ENCODE results near the gene SYNPO. TPM values are rescaled to one million over a fixed set of nuclear protein-coding genes. Genes with fewer than 3 reads are reported as not detected.

The SYNPO gene
- polyA plus RNA-seq, 1 donor (not counting 4 experiments of a cell fraction or from before 2014, with no cell fraction given): 6.0 TPM

- H3K9me3 ChIP-seq (ENCODE audit: control insufficient read depth, low read depth, low read length): no peaks in the 10 kb centered on the region
- TF ChIP-seq EZH2 (IDR thresholded peaks at IDR 0.05; ENCODE audit: low read length): no peak
- TF ChIP-seq, protein P1, sequence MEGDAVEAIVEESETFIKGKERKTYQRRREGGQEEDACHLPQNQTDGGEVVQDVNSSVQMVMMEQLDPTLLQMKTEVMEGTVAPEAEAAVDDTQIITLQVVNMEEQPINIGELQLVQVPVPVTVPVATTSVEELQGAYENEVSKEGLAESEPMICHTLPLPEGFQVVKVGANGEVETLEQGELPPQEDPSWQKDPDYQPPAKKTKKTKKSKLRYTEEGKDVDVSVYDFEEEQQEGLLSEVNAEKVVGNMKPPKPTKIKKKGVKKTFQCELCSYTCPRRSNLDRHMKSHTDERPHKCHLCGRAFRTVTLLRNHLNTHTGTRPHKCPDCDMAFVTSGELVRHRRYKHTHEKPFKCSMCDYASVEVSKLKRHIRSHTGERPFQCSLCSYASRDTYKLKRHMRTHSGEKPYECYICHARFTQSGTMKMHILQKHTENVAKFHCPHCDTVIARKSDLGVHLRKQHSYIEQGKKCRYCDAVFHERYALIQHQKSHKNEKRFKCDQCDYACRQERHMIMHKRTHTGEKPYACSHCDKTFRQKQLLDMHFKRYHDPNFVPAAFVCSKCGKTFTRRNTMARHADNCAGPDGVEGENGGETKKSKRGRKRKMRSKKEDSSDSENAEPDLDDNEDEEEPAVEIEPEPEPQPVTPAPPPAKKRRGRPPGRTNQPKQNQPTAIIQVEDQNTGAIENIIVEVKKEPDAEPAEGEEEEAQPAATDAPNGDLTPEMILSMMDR (optimal IDR thresholded peaks at IDR 0.05 in 1 of 3, IDR thresholded peaks at IDR 0.05 in 1 of 3, conservative IDR thresholded peaks at IDR 0.05 in 1 of 3; ENCODE audit: extremely low read depth in 1 of 3, insufficient read depth in 2 of 3, low read length in 3 of 3): no peak
- no peak overlapping the region for H3K9ac ChIP-seq (ENCODE audit: control insufficient read depth, extremely low read depth, insufficient read depth, low read length)
- H3K4me2 ChIP-seq (ENCODE audit: control insufficient read depth, extremely low read depth, insufficient read depth, low read depth, low read length): peak overlapping the region; percentile 53
- H2AFZ ChIP-seq (ENCODE audit: control insufficient read depth, low read length): no peak overlapping the region
- H3K4me3 ChIP-seq (ENCODE audit: control insufficient read depth in 2 of 3, extremely low read depth in 1 of 3, insufficient read depth in 2 of 3, low read depth in 1 of 3, low read length in 3 of 3): no peak overlapping the region
- peaks cover 77% of the 10 kb centered on the region for H3K4me1 ChIP-seq (ENCODE audit: control insufficient read depth, extremely low read depth, insufficient read depth, low read length)
- no peaks in the 10 kb centered on the region for H3K9me1 ChIP-seq (ENCODE audit: control insufficient read depth, extremely low read depth, insufficient read depth, low read length)
- dilution Hi-C loops (cut with MboI; ENCODE audit: extremely low pct_ligation_motif_present, low sequenced_read_pairs): no loop called here
- H4K20me1 ChIP-seq (ENCODE audit: control insufficient read depth, extremely low read depth, insufficient read depth, low read length): no peaks in the 10 kb centered on the region
- DNase-seq (ENCODE audit: low read depth, low spot score) (no peak), FAIRE-seq (peak; percentile 55)
- no peaks in the 10 kb centered on the region for H3K27me3 ChIP-seq (ENCODE audit: control insufficient read depth, extremely low read depth, insufficient read depth, low read length)
- H3K79me2 ChIP-seq (ENCODE audit: control insufficient read depth, insufficient read depth, low read length): no peaks in the 10 kb centered on the region
- H3K27ac ChIP-seq (ENCODE audit: control insufficient read depth, insufficient read depth, low read length): peak overlapping the region; percentile 30
- H3K36me3 ChIP-seq (ENCODE audit: control insufficient read depth in 2 of 2, extremely low read depth in 1 of 2, insufficient read depth in 2 of 2, low read length in 2 of 2): no peaks in the 10 kb centered on the region
Measured at GRCh38 chr5:150637245-150638052, 3.0 kb upstream of the SYNPO start.

DNA sequence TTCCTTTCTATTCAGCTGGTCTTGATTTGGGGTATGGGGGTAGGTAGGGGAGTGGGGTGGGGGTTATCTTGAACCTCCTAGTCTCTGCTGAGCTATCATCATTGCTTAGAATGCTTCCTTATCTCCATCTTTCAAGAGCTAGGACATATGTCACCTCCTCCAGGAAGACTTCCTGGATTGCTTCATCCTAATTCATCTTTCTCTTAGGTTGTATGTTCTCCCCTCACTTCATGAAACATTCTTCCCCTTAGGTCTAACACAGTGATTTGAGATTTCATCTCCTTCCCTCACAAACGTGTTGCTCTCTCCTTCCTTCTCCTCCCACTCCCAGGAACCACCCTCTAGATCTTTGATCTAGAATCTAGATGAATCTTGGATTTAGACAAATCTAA, 2.4 kb upstream of the SYNPO start:
- Histone ChIP-seq H3K4me1 (ENCODE audit: control insufficient read depth, extremely low read depth, insufficient read depth, low read length) (peaks cover 83% of the 10 kb centered on the region), H3K27me3 (ENCODE audit: control insufficient read depth, extremely low read depth, insufficient read depth, low read length) (no peaks in the 10 kb centered on the region), H3K9me1 (ENCODE audit: control insufficient read depth, extremely low read depth, insufficient read depth, low read length) (no peaks in the 10 kb centered on the region), H3K36me3 (ENCODE audit: control insufficient read depth in 2 of 2, extremely low read depth in 1 of 2, insufficient read depth in 2 of 2, low read length in 2 of 2) (no peaks in the 10 kb centered on the region), H3K27ac (ENCODE audit: control insufficient read depth, insufficient read depth, low read length) (no peak overlapping the region), H3K79me2 (ENCODE audit: control insufficient read depth, insufficient read depth, low read length) (no peaks in the 10 kb centered on the region), H3K9ac (ENCODE audit: control insufficient read depth, extremely low read depth, insufficient read depth, low read length) (no peak overlapping the region), H3K4me3 (ENCODE audit: control insufficient read depth in 2 of 3, extremely low read depth in 1 of 3, insufficient read depth in 2 of 3, low read depth in 1 of 3, low read length in 3 of 3) (no peak overlapping the region), H3K9me3 (ENCODE audit: control insufficient read depth, low read depth, low read length) (no peaks in the 10 kb centered on the region), H3K4me2 (ENCODE audit: control insufficient read depth, extremely low read depth, insufficient read depth, low read depth, low read length) (peak overlapping the region; percentile 53), H4K20me1 (ENCODE audit: control insufficient read depth, extremely low read depth, insufficient read depth, low read length) (no peaks in the 10 kb centered on the region), H2AFZ (ENCODE audit: control insufficient read depth, low read length) (no peak overlapping the region)
- TF ChIP-seq EZH2 (IDR thresholded peaks at IDR 0.05; ENCODE audit: low read length): no peak
- TF ChIP-seq, protein P1 (optimal IDR thresholded peaks at IDR 0.05 in 1 of 3, IDR thresholded peaks at IDR 0.05 in 1 of 3, conservative IDR thresholded peaks at IDR 0.05 in 1 of 3; ENCODE audit: extremely low read depth in 1 of 3, insufficient read depth in 2 of 3, low read length in 3 of 3): no peak
- FAIRE-seq (no peak), DNase-seq (ENCODE audit: low read depth, low spot score) (no peak)
- dilution Hi-C loops (cut with MboI; ENCODE audit: extremely low pct_ligation_motif_present, low sequenced_read_pairs): no loop called here
